Mononuclear cell (primary cell): ENCODE data around the gene ZMYM4. TPM values are rescaled to one million over a fixed set of nuclear protein-coding genes. Genes with fewer than 3 reads are reported as not detected.

Source experiments
- H3K27me3 ChIP-seq: 2 replicates; pipeline ENCODE4 v1.6.0; 2011; ENCODE audit warnings: low read length, control low read depth; ENCODE audit not compliant: insufficient read depth
- H3K4me1 ChIP-seq: 2 replicates; pipeline ENCODE4 v1.5.1; 2011; ENCODE audit warnings: mild to moderate bottlenecking, low read length, control low read depth; ENCODE audit not compliant: insufficient read depth
- H3K4me3 ChIP-seq: 2 replicates; pipeline ENCODE4 v1.5.1; 2011; ENCODE audit warnings: mild to moderate bottlenecking, low read length, moderate library complexity
- H3K9me3 ChIP-seq: 2 replicates; pipeline ENCODE4 v1.5.1; 2011; ENCODE audit warnings: low read depth, mild to moderate bottlenecking, control low read depth, low read length
- total RNA-seq: library from RNA; depleted of rRNA; stranded (reverse); fragments of >200 nt; gene quantifications from one replicate; pipeline ENCODE4 v1.2.3, GENCODE V29; 2012

ZMYM4 gene
- total RNA-seq, 1 donor: 31.0 TPM

DNA sequence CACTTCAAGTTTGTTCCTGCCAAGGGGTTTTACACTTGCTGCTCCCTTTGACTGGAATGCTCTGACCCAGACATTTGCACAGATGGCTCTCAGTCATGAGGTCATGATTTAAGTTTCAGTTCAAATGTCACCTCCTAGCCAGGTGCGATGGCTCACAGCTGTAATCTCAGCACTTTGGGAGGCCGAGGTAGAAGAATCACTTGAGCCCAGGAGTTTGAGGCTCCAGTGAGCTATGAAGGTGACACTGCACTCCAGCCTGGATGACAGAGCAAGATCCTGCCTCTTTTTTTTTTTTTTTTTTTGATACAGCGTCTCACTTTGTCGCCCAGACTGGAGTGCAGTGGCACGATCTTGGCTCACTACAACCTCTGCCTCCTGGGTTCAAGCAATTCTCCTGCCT is 4.5 kb upstream of the ZMYM4 start:
- Histone ChIP-seq H3K9me3 (no peaks in the 10 kb centered on the region), H3K4me1 (peaks cover 18% of the 10 kb centered on the region), H3K4me3 (no peak overlapping the region), H3K27me3 (no peaks in the 10 kb centered on the region)

DNA sequence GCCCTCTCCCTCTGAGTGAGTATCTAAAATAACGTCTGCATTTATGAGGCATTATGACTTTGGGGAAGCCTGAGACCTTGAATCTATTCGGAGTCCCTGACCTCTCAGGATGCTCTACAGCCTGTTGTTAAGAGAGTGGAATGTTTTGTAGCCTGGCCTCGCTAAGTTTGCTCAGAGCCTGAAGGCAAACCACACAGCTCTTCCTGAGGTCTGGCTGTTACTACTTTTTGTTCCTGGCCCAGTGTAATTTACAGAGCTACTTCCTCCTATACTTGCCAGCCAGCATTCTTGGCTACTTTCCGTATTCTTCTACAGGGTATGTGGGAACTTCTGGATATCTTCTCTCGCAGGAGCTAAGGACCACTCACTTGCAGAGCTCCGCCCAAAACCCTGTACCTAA is 3.6 kb upstream of the ZMYM4 start:
- Histone ChIP-seq H3K4me3 (no peak overlapping the region), H3K9me3 (no peaks in the 10 kb centered on the region), H3K27me3 (no peaks in the 10 kb centered on the region), H3K4me1 (peaks cover 24% of the 10 kb centered on the region)

DNA sequence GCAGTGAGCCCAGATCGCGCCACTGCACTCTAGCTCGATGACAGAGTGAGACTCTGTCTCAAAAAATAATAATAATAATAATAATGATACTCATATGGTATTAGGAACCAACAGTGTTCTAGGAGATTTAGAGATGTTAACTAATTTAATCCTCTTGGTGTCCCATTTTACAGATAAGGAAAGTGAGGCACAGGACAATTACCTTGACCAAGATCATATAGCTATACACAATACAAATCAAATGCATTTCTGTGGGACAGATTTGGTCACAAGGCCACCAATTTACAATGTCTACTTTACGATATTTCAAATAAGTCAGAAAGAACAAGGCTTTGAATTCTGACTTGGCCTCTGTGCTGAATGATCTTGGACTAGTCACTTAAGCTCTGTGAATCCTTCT is 2.2 kb upstream of the ZMYM4 start:
- Histone ChIP-seq H3K27me3 (no peaks in the 10 kb centered on the region), H3K9me3 (no peaks in the 10 kb centered on the region), H3K4me1 (peaks cover 31% of the 10 kb centered on the region), H3K4me3 (no peak overlapping the region)

DNA sequence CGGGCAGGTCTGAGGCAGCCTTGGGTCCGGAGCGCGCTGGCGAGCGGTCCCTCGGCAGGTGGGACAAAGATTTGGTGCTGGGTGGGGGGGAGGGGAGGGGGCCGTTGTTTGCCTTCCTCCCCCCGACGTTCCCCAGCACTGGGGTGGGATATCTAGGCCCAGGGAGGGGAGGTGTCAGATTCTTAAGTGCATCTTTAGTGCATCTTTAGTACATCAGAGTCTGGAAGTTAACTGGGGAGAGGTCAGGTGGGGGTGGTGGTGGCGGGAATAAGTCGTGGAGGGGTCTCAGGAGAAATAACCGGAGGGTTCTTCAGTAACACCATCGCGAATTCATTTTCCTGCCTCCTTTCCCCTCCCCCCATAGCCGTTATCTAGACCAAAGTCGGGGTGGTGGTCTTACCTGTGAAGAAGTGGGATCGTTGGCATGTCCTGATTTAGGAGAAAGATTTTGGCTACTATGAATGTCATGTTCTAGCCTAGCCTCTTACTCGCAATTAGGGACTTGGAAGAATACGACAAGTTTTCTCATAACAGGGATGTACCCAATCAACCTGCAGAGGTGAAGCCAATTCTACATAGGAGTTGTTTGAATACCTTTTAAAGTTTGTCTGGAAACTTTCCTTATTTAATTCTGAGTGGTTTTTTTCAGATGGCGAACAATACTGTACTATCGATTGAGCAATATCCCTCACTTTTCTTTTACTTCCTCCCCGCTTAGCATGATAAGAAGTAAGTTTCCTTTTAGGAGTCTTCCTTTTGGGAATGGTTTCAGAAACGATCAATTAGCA is 886 bp downstream of the ZMYM4 start:
- no peaks in the 10 kb centered on the region for H3K27me3 ChIP-seq
- H3K4me3 ChIP-seq: peak overlapping the region; percentile 69
- no peaks in the 10 kb centered on the region for H3K9me3 ChIP-seq
- H3K4me1 ChIP-seq: peaks cover 26% of the 10 kb centered on the region

DNA sequence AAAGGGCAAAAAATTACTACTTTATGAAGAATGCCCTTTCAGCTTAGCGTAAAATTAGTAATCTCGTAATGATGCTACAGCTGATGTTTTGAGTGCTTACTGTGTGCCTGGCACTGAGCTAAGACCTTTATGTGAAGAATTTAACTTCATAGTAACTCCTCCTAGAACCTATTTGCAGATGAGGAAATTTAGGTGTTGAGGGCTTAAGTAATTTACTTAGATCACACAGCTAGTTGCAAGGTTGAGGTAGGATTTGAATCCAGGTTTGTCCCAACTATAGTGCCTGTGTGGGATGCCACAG is 1.4 kb downstream of the ZMYM4 start:
- no peaks in the 10 kb centered on the region for H3K27me3 ChIP-seq
- H3K4me1 ChIP-seq: peaks cover 23% of the 10 kb centered on the region
- no peak overlapping the region for H3K4me3 ChIP-seq
- no peaks in the 10 kb centered on the region for H3K9me3 ChIP-seq

DNA sequence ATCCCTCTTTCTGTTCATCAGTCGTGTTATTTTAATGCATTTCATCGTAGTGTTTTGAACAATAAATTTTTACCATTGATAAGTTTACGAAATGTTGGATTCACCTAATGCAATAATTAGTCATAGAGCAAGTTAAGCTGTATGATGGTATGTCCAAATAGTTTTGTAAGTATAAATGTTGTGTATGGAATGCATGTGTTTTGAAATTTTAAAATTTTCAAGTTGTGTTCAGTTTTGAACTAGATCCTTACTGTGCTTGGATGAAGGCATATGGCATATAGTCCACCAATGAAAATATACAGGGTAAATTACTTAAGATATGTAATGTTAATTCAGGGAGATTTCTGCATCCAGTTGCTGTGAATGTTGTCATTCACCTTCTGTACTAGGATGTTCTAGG is 2.3 kb downstream of the ZMYM4 start:
- Histone ChIP-seq H3K9me3 (no peaks in the 10 kb centered on the region), H3K27me3 (no peaks in the 10 kb centered on the region), H3K4me3 (no peak overlapping the region), H3K4me1 (peaks cover 18% of the 10 kb centered on the region)

DNA sequence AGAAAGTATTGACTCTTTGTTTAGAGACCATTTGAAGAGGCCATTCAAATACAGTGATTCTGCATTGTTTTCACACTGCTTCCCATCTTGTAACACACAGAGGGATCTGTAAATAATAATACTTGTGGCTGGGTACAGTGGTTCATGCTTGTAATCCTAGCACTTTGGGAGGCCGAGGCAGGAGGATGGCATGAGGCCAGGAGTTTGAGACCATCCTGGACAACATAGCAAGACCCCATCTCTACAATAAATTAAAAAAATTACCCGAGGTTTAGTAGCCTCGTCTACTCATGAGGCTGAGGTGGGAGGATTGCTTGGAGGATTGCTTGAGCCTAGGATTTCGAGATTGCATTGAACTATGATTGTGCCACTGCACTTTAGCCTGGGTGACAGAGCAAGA is 5.7 kb downstream of the ZMYM4 start:
- H3K27me3 ChIP-seq: no peaks in the 10 kb centered on the region
- no peak overlapping the region for H3K4me3 ChIP-seq
- H3K4me1 ChIP-seq: peaks cover 17% of the 10 kb centered on the region
- no peaks in the 10 kb centered on the region for H3K9me3 ChIP-seq

DNA sequence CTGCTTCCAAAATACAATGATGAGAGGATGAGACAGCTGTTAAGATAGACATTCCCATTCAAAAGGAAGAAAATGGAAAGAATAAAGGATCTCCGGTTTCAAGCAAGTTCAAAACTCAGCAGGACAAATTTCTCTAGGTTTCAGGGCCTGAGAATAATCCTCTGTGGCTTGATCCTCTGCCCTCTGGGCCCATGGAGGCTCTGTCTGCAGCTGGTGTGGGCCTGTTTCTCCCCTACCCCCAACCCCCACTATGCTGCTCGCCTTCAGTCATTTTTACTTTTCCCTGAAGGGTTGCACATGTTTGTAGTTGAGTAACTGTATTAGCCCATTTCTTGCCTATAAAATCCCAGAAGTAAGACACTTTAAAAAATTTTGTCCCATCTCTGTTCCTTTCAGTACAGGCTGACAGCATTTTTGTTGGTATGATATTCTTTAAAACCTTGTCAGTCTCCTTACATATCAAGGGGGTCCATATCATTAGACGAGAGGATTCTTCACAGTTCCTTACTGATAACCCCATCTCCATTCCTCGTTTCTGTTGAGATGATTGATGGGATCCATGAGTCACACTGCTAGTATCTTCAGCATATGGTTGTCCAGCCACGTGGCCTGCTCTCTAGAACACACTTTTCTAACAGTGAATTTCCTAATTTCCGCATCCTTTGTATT is 10.5 kb downstream of the ZMYM4 start:
- no peaks in the 10 kb centered on the region for H3K9me3 ChIP-seq
- H3K4me3 ChIP-seq: no peak overlapping the region
- peaks cover 4% of the 10 kb centered on the region for H3K4me1 ChIP-seq
- no peaks in the 10 kb centered on the region for H3K27me3 ChIP-seq

DNA sequence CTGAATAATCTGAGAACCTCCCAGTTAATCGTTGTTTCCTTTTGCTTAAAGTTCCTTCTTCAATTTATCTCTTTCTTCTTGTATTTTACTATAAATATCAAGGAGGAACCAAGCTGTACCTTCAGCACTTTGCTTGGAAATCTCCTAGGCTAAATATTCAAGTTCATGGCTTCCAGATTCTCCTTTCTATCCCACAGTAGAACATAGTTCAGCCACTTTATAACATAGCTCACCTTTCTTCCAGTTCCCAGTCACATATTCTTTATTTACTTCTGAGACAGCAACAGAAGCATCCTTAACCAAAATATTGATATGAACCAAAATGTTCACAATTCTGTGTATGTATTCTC is 11.0 kb downstream of the ZMYM4 start:
- H3K4me3 ChIP-seq: no peak overlapping the region
- peaks cover 4% of the 10 kb centered on the region for H3K4me1 ChIP-seq
- H3K27me3 ChIP-seq: no peaks in the 10 kb centered on the region
- peaks cover under 1% of the 10 kb centered on the region for H3K9me3 ChIP-seq

DNA sequence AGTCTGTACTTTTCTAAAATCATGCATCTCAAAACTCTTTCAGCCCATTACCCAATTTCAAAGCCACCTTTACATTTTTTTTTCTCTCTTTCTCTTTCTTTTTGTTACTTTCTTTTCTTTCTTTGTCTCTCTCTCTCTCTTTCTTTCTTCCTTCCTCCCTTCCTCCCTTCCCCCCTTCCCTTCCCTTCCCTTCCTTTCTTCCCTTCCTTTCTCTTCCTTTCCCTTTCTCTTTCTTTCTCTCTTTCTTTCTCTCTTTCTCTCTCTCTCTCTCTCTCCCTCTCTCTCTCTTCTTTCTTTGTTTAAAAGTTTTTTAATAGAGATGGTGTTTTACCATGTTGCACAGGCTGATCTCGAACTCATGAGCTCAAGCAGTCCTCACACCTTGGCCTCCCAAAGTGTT is 11.5 kb downstream of the ZMYM4 start:
- Histone ChIP-seq H3K4me1 (peaks cover 4% of the 10 kb centered on the region), H3K9me3 (peaks cover 5% of the 10 kb centered on the region), H3K4me3 (no peak overlapping the region), H3K27me3 (no peaks in the 10 kb centered on the region)

DNA sequence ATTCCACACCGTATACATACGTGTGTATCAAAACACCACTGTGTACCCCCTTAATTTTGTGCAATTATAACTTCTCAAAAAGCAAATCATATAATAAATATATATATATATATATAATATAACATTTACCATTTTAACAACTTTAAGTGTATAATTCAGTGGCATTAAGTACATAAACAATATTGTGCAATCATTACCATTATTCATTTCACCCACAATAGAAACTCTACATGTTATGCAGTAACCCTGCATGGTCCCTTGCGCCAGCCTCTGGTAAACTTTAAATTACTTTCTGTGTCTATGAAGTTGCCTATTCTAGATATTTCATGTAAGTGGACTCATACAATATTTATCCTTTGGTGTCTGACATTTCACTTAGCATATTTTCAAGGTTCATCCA is 13.1 kb downstream of the ZMYM4 start:
- no peaks in the 10 kb centered on the region for H3K27me3 ChIP-seq

DNA sequence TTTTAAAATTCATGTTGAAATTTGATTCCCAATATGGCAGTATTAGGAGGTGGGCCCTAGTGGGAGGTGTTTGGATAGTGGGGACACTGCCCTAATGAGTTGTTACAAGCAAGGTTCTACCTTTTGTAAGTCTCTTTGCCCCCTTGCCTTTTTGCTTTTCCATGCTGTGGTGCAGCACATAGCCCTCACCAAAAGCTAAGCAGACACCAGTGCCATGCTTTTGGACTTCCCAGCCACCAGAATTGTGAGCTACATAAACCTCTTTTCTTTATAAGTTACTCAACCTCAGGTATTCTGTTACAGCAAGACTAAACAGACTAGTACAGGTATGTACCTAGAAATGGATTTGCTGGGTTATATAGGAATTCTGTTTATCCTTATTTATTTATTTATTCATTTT is 13.7 kb downstream of the ZMYM4 start:
- Histone ChIP-seq H3K27me3 (no peaks in the 10 kb centered on the region), H3K4me3 (no peak overlapping the region), H3K9me3 (peaks cover 5% of the 10 kb centered on the region), H3K4me1 (peaks cover 19% of the 10 kb centered on the region)

More for the DNA sequence above, 13.1 kb downstream of the ZMYM4 start:
- peaks cover 5% of the 10 kb centered on the region for H3K9me3 ChIP-seq
- H3K4me1 ChIP-seq: peaks cover 13% of the 10 kb centered on the region
- H3K4me3 ChIP-seq: no peak overlapping the region

DNA sequence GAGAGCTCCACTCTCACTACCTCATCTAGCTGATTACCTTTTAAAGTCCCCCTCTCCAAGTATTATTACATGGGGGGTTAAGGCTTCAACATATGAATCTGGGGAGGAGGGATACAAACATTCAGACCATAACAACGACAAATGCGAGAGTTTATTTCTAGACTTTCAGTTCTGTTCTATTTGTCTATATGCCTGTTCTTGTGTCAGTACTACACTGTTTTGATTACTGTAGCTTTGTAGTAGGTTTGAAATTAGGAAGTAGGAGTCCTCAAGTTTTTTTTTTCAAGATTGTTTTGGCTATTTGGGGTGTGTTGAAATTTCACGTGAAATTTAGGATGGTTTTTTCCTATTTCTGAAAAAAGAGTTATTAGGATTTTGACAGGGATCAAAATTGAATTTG is 16.3 kb downstream of the ZMYM4 start:
- no peak overlapping the region for H3K4me3 ChIP-seq
- peaks cover 16% of the 10 kb centered on the region for H3K4me1 ChIP-seq
- H3K9me3 ChIP-seq: peaks cover 5% of the 10 kb centered on the region
- H3K27me3 ChIP-seq: no peaks in the 10 kb centered on the region

DNA sequence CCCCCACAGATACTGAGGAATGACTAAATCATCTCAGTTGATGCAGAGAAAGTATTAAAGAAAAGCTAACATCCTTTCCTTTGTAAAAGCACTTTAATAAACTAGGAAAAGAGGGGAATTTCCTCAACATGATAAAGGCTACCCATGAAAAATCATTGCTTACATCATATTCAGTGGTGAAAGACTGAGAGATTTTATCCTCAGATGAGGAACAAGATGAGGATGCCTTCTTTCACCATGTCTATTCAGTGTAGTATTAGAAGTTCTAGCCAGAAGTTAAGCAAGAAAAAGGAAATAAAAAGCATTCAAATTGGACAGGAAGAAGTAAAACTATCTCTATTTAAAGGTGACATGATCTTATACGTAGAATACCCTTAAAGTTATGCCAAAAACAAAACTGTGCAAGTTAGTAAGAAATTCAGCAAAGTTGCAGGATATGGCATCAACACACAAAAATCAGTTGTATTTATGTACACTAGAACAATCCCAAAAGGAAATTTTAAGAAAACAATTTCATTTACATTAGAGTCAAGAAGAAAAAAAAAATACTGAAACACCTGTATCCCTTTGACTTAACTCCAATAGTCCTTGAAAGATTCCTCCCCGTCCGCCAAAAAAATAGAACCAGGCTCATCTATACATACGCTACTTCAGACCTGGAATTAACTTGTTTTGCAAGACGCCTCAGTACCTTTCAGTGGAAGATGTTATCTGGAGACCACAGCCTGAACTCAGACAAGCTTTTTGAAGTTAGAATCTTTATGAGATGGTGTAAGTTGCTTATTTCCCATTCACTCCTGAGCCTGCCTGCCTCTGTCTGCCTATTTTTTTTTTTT is 17.5 kb downstream of the ZMYM4 start:
- H3K4me3 ChIP-seq: no peak overlapping the region
- no peaks in the 10 kb centered on the region for H3K27me3 ChIP-seq
- peaks cover 5% of the 10 kb centered on the region for H3K9me3 ChIP-seq
- H3K4me1 ChIP-seq: peaks cover 16% of the 10 kb centered on the region

DNA sequence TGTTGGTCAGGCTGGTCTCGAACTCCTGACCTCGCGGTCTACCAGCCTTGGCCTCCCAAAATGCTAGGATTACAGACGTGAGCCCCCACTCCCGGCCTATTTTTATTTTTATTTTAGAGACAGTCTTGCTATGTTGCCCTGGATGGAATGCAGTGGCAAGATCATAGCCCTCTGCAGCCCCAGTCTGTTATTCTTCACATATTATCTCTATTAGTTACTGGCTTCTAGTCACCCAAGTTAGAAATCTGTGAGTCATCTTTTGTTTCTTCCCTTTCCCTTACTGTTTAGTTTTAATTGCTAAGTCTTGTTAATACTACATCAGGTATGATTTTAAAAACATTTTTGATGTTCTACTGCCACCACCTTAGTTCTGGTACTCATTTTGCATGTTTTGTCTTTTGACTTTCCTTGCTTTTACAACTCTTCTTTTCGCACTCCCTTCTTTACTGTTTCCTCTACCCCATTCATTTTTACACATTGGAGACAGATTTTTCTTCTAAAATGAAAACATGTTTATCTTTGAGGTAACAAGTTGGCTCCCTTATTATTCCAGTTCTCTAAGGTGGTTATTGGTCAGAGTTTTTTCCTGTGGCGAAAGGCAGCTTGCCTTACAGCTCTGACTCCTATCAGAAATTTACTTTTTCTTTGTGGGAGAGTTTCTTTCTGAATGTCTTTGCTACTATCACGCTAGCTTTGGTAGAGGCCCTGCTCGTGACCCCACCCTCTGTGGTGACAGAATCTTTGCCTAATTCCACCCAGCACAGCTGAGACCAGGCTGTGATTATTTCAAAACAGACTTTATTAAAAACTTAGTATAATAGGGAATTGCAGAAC is 19.5 kb downstream of the ZMYM4 start:
- Histone ChIP-seq H3K27me3 (no peaks in the 10 kb centered on the region), H3K9me3 (peaks cover 5% of the 10 kb centered on the region), H3K4me1 (peaks cover 16% of the 10 kb centered on the region), H3K4me3 (no peak overlapping the region)
